Measurements from ENCODE around the gene KLHL25. TPM values are rescaled to one million over a fixed set of nuclear protein-coding genes. Genes with fewer than 3 reads are reported as not detected.

Gene KLHL25
- polyA plus RNA-seq, 2 of the 4 experiments (the other 2 are of a cell fraction) = 3.2 to 6.1 TPM

DNA sequence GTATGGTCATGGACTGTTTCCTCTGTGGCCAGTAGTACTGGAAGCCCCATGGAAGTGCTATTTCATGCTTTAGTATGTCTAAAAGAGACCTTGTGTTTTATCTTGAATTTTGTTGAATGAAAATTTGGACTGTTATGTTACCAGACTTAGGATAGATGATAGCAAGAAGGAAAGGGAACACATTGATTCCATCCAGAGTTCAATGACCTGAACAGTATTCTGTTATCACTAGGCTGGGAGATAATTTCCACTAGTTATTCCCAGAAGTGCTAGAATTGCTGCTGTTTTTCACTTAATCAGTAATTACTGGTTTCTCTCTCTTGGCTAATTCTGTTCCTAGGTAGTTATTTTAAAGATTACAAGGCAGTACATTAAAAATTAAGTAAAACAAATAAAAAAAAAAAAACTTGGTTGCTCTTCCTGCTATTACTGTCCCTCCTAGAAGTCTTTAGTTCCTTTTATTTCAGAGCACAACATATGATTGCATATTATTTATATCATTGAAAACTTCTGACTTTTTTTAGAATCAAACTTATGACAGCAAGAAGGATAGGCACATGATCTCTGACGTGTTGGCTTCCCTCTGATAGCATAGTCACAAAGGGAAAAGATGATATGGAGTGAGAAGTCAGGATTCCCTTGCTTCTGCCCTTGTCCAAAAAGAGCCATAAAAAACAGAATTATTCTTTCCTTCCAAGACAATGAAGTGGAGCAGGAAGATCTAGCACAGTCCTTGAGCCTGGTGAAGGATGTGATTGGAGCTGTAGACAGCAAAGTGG is 72.2 kb downstream of the KLHL25 start (continued):
- TF ChIP-seq ZFP36 (IDR thresholded peaks at IDR 0.05; ENCODE audit: borderline replicate concordance, partially characterized antibody) = no peak
- TF ChIP-seq CEBPB (IDR thresholded peaks at IDR 0.05) = no peak
- no peak for TF ChIP-seq MYC (IDR thresholded peaks at IDR 0.05; ENCODE audit: borderline replicate concordance, low read length)
- TF ChIP-seq SREBF2 (IDR thresholded peaks at IDR 0.05) = no peak
- TF ChIP-seq MAZ (IDR thresholded peaks at IDR 0.05; ENCODE audit: borderline replicate concordance, low read depth, low read length) = no peak

GRCh38 chr15:85718981-85719380 is 75.7 kb downstream of the KLHL25 start:
- CTCF ChIA-PET = interaction anchor here (0.8 to 1.2 kb wide), 2 partner anchors 15 to 122 kb away, joined by 4 read pairs; no protein-coding TSS in a partner anchor
- Histone ChIP-seq H3K4me2 (no peak overlapping the region), H3K4me1 (no peaks in the 10 kb centered on the region), H3K4me3 (no peak overlapping the region), H3K27ac (no peak overlapping the region), H3K9me3 (no peaks in the 10 kb centered on the region)
- WGBS (ENCODE audit: missing lambda C conversion rate) = 95% methylated on average over 4 of the region's 4 CpGs
- POLR2A ChIA-PET = no interaction called here
- FAIRE-seq = no peak
- DNase-seq (ENCODE audit: low read depth in 1 of 2, low spot score in 1 of 2) = no peak
- TF ChIP-seq ESRRA (IDR thresholded peaks at IDR 0.05; ENCODE audit: borderline replicate concordance, low read length) = no peak
- TF ChIP-seq E2F6 (IDR thresholded peaks at IDR 0.05; ENCODE audit: borderline replicate concordance, low read depth) = no peak
- no peak for TF ChIP-seq CBX8 (IDR thresholded peaks at IDR 0.05)
- no peak for TF ChIP-seq SREBF2 (IDR thresholded peaks at IDR 0.05)
- no peak for TF ChIP-seq ELK1 (IDR thresholded peaks at IDR 0.05; ENCODE audit: low read depth, low read length)
- TF ChIP-seq ZNF302 (CRISPR knock-in tag; IDR thresholded peaks at IDR 0.05) = no peak
- TF ChIP-seq HMGXB4 (CRISPR knock-in tag; IDR thresholded peaks at IDR 0.05; ENCODE audit: borderline replicate concordance) = no peak
- TF ChIP-seq RCOR1 (IDR thresholded peaks at IDR 0.05; ENCODE audit: low read depth, low read length) = no peak
- TF ChIP-seq KDM1A (IDR thresholded peaks at IDR 0.05; ENCODE audit: low read depth) = no peak
- TF ChIP-seq, protein P1, sequence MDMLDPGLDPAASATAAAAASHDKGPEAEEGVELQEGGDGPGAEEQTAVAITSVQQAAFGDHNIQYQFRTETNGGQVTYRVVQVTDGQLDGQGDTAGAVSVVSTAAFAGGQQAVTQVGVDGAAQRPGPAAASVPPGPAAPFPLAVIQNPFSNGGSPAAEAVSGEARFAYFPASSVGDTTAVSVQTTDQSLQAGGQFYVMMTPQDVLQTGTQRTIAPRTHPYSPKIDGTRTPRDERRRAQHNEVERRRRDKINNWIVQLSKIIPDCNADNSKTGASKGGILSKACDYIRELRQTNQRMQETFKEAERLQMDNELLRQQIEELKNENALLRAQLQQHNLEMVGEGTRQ (IDR thresholded peaks at IDR 0.05) = no peak
- no peak for TF ChIP-seq CEBPB (IDR thresholded peaks at IDR 0.05)
- TF ChIP-seq MYC (IDR thresholded peaks at IDR 0.05; ENCODE audit: borderline replicate concordance, low read length) = no peak
- no peak for ATAC-seq

DNA sequence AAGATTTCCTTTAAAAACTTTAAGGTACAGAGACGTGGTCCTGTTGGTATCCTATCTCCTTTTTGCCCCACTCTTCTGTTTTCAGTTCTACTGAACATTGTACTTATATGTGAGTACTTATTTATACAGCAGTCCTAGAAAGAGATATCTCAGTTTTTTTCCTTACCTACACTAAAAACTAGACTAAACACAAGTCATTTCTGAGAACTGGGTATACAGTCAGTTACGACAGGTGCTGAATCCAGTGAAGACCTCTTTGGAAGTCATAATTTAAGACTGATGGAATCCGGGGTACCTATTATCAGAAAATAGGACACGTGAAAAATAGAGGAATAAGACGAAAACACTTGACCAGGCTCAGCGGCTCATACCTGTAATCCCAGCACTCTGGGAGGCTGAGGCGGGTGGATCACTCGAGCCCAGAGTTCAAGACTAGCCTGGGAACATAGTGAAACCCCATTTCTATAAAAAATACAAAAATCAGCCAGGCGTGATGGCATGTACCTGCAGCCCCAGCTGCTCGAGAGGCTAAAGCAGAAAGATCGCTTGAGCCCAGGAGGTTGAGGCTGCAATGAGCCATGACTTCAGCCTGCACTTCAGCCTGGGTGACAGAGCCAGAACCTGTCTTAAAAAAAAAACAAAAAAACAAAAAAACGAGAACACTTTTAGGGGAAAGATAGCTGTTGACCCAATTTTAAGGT is 76.3 kb downstream of the KLHL25 start:
- POLR2A ChIA-PET = no interaction called here
- TF ChIP-seq HDAC2 (IDR thresholded peaks at IDR 0.05) = no peak
- no peak for TF ChIP-seq TP53 (CRISPR knock-in tag; IDR thresholded peaks at IDR 0.05)
- TF ChIP-seq MAFK (IDR thresholded peaks at IDR 0.05; ENCODE audit: partially characterized antibody) = no peak
- TF ChIP-seq JUN (IDR thresholded peaks at IDR 0.05) = no peak
- no peak for TF ChIP-seq KDM5A (IDR thresholded peaks at IDR 0.05)
- TF ChIP-seq CBX8 (IDR thresholded peaks at IDR 0.05) = no peak
- no peak for TF ChIP-seq HOXB13 (CRISPR knock-in tag; IDR thresholded peaks at IDR 0.05; ENCODE audit: low read depth)
- no peak for TF ChIP-seq RNF2 (IDR thresholded peaks at IDR 0.05; ENCODE audit: borderline replicate concordance, low read depth)
- TF ChIP-seq CBX2 (IDR thresholded peaks at IDR 0.05; ENCODE audit: borderline replicate concordance, low read depth) = no peak

More for the DNA sequence above, 76.3 kb downstream of the KLHL25 start:
- CTCF ChIA-PET = interaction anchor here (0.8 to 1.2 kb wide), 2 partner anchors 15 to 122 kb away, joined by 4 read pairs; no protein-coding TSS in a partner anchor
- ATAC-seq = no peak
- Histone ChIP-seq H3K4me2 (no peak overlapping the region), H3K4me3 (no peak overlapping the region), H3K4me1 (no peaks in the 10 kb centered on the region), H3K27ac (no peak overlapping the region), H3K9me3 (no peaks in the 10 kb centered on the region)
- WGBS (ENCODE audit: missing lambda C conversion rate) = 84% methylated on average over 12 of the region's 12 CpGs
- FAIRE-seq = no peak
- no peak for DNase-seq (ENCODE audit: low read depth in 1 of 2, low spot score in 1 of 2)

Measured in A549 (cell line).